CD4-positive, alpha-beta memory T cell (primary cell): Measurements from ENCODE around the gene PDIA5. TPM values are rescaled to one million over a fixed set of nuclear protein-coding genes. Genes with fewer than 3 reads are reported as not detected.

Experiments
- CTCF ChIA-PET: fragments of 350-600 bp; sonication (Branson Sonifier 250); formaldehyde crosslinking; loops from one replicate; lab custom pipeline; 2021; ENCODE audit warnings: inconsistent platforms; ENCODE audit not compliant: partially characterized antibody; lab: Charles Lee
- POLR2A ChIA-PET: fragments of 350-600 bp; sonication (Branson Sonifier 250); formaldehyde crosslinking; loops from one replicate; lab custom pipeline; 2021; ENCODE audit not compliant: partially characterized antibody; lab: Charles Lee
- DNase-seq, 5 donors: peaks; one replicate each; pipeline versions ENCODE4 v3.0.0 to v3.0.0-alpha.2; 2020 to 2022; ENCODE audit warnings: mixed read lengths in 1 of 5
- H3K27ac ChIP-seq: one replicate; pipeline ENCODE4 v1.7.0; 2013; ENCODE audit warnings: low read depth, low read length
- H3K27me3 ChIP-seq: 2 replicates; pipeline ENCODE4 v1.7.0; 2013; ENCODE audit warnings: mild to moderate bottlenecking, low read length, moderate library complexity; ENCODE audit not compliant: insufficient read depth
- H3K36me3 ChIP-seq: 2 replicates; pipeline ENCODE4 v1.7.0; 2013; ENCODE audit warnings: mild to moderate bottlenecking, low read length, moderate library complexity; ENCODE audit not compliant: insufficient read depth
- H3K4me1 ChIP-seq: 2 replicates; pipeline ENCODE4 v1.7.0; 2013; ENCODE audit warnings: mild to moderate bottlenecking, low read length, moderate library complexity; ENCODE audit not compliant: insufficient read depth
- H3K4me3 ChIP-seq, 2 donors: one replicate each; pipeline ENCODE4 v1.7.0; 2013; ENCODE audit warnings: low read length in 2 of 2, mild to moderate bottlenecking in 1 of 2
- H3K9me3 ChIP-seq, 2 donors: one replicate each; pipeline ENCODE4 v1.7.0; 2013; ENCODE audit warnings: low read length in 2 of 2, control low read depth in 1 of 2; ENCODE audit not compliant: control insufficient read depth in 1 of 2
- H3K27ac Mint-ChIP-seq, 7 donors: one replicate each; pipeline ENCODE4 v1.8.0; 2020 to 2021; ENCODE audit warnings: mixed read lengths in 7 of 7, mild to moderate bottlenecking in 6 of 7, inconsistent platforms in 3 of 7, moderate library complexity in 3 of 7
- H3K27me3 Mint-ChIP-seq, 2 donors: one replicate each; pipeline ENCODE4 v1.8.0; 2020 to 2021; ENCODE audit warnings: mixed read lengths in 2 of 2
- H3K36me3 Mint-ChIP-seq, 2 donors: one replicate each; pipeline ENCODE4 v1.8.0; 2020 to 2021; ENCODE audit warnings: mixed read lengths in 2 of 2, inconsistent platforms in 1 of 2, mild to moderate bottlenecking in 1 of 2
- H3K4me1 Mint-ChIP-seq, 4 donors: one replicate each; pipeline ENCODE4 v1.8.0; 2020 to 2021; ENCODE audit warnings: mixed read lengths in 4 of 4, mild to moderate bottlenecking in 1 of 4
- H3K4me3 Mint-ChIP-seq, 8 donors: one replicate each; pipeline ENCODE4 v1.8.0; 2020 to 2021; ENCODE audit warnings: mixed read lengths in 8 of 8, mild to moderate bottlenecking in 7 of 8, moderate library complexity in 6 of 8, inconsistent platforms in 3 of 8
- H3K9me3 Mint-ChIP-seq, 8 donors: one replicate each; pipeline ENCODE4 v1.8.0; 2020 to 2021; ENCODE audit warnings: mixed read lengths in 8 of 8, mild to moderate bottlenecking in 5 of 8, inconsistent platforms in 3 of 8, moderate library complexity in 1 of 8
- intact Hi-C: fragments of 100-400 bp; cut with micrococcal nuclease; formaldehyde crosslinking; loops from one replicate; pipeline ENCODE4 v1.15.1; 2023
- polyA plus RNA-seq, 2 donors: library from polyadenylated mRNA; unstranded; fragments of 300-500 nt; fragmentation: Illumina TruSeq; gene quantifications; one replicate each; pipeline ENCODE4 v1.2.3, GENCODE V29; 2021
- total RNA-seq, 2 experiments: library from RNA; stranded (reverse); gene quantifications; one replicate each; pipeline ENCODE4 v1.2.3, GENCODE V29; 2021

PDIA5 gene
- total and polyA plus RNA-seq, 4 experiments from 2014 or later = 3.0 to 7.0 (median 5.6) TPM

DNA sequence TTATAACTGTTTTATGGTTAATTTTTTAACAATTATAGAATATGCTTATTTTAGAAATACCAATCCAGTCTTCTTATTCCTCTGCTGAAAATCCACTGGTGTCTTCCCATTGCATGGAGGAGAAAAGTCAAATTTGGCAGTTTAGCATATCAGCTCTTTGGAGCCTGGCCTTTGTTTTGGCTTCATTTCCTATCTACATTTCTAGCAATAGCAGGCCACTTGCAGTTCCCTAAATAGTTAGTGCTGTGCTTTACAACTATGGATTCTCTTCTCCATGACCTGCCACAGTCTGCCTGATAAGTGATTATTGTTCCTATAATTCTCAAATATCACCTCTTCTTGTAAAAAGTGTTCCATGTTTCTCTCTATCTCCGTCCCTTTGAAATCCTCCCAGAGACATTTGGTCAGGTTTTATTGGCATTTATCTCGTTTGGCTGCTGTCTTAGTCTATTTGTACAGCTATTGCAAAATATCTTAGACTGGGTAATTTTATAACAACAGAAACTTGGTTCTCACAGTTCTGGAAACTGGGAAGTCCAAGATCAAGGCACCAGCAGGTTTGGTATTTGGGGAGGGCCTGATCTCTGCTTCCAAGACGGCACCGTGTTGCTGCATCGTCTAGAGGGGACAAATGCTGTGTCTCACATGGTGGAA, 126.8 kb downstream of the PDIA5 start:
- CTCF ChIA-PET = no interaction called here
- peaks cover 0 to 3% of the 10 kb centered on the region in 2 donors for H3K36me3 Mint-ChIP-seq
- peaks cover 0 to 8% (median 3%) of the 10 kb centered on the region in 8 donors for H3K9me3 Mint-ChIP-seq
- intact Hi-C loops = no loop called here
- no peaks in the 10 kb centered on the region for H3K4me1 Mint-ChIP-seq
- no peaks in the 10 kb centered on the region for H3K36me3 ChIP-seq
- no peak overlapping the region for H3K4me3 Mint-ChIP-seq
- H3K4me1 ChIP-seq = no peaks in the 10 kb centered on the region
- H3K4me3 ChIP-seq = no peak overlapping the region
- H3K9me3 ChIP-seq = no peaks in the 10 kb centered on the region
- no peak overlapping the region for H3K27ac Mint-ChIP-seq
- no peaks in the 10 kb centered on the region for H3K27me3 Mint-ChIP-seq
- no peak overlapping the region for H3K27ac ChIP-seq
- POLR2A ChIA-PET = no interaction called here
- H3K27me3 ChIP-seq = no peaks in the 10 kb centered on the region
- no peak for DNase-seq

DNA sequence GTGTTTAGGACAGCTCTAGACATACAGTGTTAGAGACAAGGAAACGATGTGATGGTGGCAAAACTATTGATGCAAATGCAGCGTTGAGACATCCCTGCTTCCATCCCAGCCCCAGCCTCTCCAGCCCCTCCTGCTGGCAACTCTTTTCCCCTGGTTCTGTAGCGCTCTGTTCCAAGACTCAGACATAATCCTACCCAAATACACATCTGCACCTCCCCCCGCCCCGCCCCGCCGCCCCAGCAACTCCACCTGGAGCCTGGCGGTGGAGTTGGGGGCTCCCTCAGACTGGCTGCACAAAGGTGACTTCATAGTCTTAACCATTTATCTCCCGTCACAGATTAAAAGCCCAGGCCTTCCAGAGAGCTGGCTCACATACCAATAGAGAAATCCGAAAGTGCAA, 127.7 kb downstream of the PDIA5 start:
- DNase-seq = no peak
- Histone ChIP-seq H3K4me3 (no peak overlapping the region), H3K9me3 (no peaks in the 10 kb centered on the region), H3K4me1 (no peaks in the 10 kb centered on the region), H3K27ac (no peak overlapping the region), H3K36me3 (no peaks in the 10 kb centered on the region), H3K27me3 (no peaks in the 10 kb centered on the region)
- Mint-ChIP-seq H3K4me3 (no peak overlapping the region), H3K27ac (no peak overlapping the region), H3K27me3 (peaks cover 0 to 4% of the 10 kb centered on the region in 2 donors), H3K4me1 (no peaks in the 10 kb centered on the region), H3K36me3 (peaks cover 0 to 7% of the 10 kb centered on the region in 2 donors), H3K9me3 (peaks cover 0 to 14% (median 3%) of the 10 kb centered on the region in 8 donors)
- ChIA-PET CTCF (no interaction called here), POLR2A (interaction anchor here (0.7 kb wide), 1 partner anchor 628 kb away, joined by 4 read pairs; no protein-coding TSS in a partner anchor)
- intact Hi-C loops = no loop called here

DNA sequence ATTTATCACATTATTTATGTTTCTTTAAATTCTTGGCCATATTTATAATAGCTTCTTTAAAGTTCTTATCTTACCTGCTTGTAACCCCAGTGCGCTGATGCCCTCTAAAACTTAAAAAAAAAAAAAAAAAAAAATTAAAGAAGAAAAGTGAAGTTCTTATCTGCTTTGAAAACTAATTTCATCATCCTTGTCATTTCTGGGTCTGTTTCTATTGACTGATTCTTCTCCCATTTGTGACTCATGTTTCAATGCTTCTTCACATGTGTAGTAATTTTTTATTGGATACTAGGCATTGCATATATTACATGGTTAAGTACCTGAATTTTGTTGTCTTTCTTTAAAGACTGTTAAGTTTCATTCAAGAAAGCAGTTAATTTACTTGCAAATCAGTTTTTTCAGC, 131.5 kb downstream of the PDIA5 start:
- Mint-ChIP-seq H3K36me3 (peaks cover 7 to 12% of the 10 kb centered on the region in 2 donors), H3K27me3 (peaks cover 0 to 4% of the 10 kb centered on the region in 2 donors), H3K4me1 (peaks cover 14 to 26% (median 21%) of the 10 kb centered on the region in 4 donors), H3K27ac (no peak overlapping the region), H3K9me3 (peaks cover 0 to 14% (median 6%) of the 10 kb centered on the region in 8 donors), H3K4me3 (no peak overlapping the region)
- Histone ChIP-seq H3K9me3 (no peaks in the 10 kb centered on the region), H3K27me3 (no peaks in the 10 kb centered on the region), H3K36me3 (no peaks in the 10 kb centered on the region), H3K4me3 (no peak overlapping the region), H3K27ac (no peak overlapping the region), H3K4me1 (peaks cover 19% of the 10 kb centered on the region)
- intact Hi-C loops = no loop called here
- no peak for DNase-seq
- POLR2A ChIA-PET = no interaction called here
- CTCF ChIA-PET = no interaction called here

DNA sequence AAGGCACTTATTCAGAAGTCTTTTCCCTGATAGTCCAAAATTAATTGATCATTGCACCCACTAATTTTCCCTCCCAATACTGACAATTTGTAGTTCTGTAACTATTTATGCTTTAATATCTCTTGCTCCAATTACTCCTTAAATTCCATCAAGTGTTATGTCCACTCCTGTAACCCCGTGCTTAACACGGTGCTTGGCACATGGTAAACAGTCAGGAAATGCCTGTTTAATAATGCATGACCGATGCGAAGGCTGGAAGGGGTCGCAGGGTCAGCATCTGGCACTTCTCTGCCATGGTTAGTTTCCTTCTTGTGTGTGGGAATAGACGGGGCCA, 134.4 kb downstream of the PDIA5 start:
- peaks cover 0 to 14% (median 6%) of the 10 kb centered on the region in 8 donors for H3K9me3 Mint-ChIP-seq
- no peaks in the 10 kb centered on the region for H3K36me3 ChIP-seq
- H3K4me1 Mint-ChIP-seq = peaks cover 21 to 38% (median 26%) of the 10 kb centered on the region in 4 donors
- H3K36me3 Mint-ChIP-seq = peaks cover 7 to 14% of the 10 kb centered on the region in 2 donors
- intact Hi-C loops = loop anchor here (1.0 to 10.0 kb wide), 9 partner anchors 384 to 1655 kb away; partner anchors contain the start of genes FAM162A, GOLGB1, HACD2 and HCLS1
- H3K27me3 ChIP-seq = no peaks in the 10 kb centered on the region
- peak overlapping the region; percentile 98 for H3K27ac ChIP-seq
- H3K4me3 Mint-ChIP-seq = peak overlapping the region; percentile 88 to 98 (median 90)
- H3K9me3 ChIP-seq = no peaks in the 10 kb centered on the region
- H3K27ac Mint-ChIP-seq = peak overlapping the region; percentile 92 to 99 (median 98)
- peaks cover 0 to 4% of the 10 kb centered on the region in 2 donors for H3K27me3 Mint-ChIP-seq
- DNase-seq = no peak
- ChIA-PET POLR2A (interaction anchor here (0.6 to 1.6 kb wide), 11 partner anchors 9 to 1655 kb away, joined by 3 to 13 read pairs (median 4); partner anchors contain the start of genes DTX3L, FAM162A, HSPBAP1 and MIX23), CTCF (no interaction called here)
- peaks cover 20% of the 10 kb centered on the region for H3K4me1 ChIP-seq
- peak overlapping the region; percentile 76 to 91 for H3K4me3 ChIP-seq

DNA sequence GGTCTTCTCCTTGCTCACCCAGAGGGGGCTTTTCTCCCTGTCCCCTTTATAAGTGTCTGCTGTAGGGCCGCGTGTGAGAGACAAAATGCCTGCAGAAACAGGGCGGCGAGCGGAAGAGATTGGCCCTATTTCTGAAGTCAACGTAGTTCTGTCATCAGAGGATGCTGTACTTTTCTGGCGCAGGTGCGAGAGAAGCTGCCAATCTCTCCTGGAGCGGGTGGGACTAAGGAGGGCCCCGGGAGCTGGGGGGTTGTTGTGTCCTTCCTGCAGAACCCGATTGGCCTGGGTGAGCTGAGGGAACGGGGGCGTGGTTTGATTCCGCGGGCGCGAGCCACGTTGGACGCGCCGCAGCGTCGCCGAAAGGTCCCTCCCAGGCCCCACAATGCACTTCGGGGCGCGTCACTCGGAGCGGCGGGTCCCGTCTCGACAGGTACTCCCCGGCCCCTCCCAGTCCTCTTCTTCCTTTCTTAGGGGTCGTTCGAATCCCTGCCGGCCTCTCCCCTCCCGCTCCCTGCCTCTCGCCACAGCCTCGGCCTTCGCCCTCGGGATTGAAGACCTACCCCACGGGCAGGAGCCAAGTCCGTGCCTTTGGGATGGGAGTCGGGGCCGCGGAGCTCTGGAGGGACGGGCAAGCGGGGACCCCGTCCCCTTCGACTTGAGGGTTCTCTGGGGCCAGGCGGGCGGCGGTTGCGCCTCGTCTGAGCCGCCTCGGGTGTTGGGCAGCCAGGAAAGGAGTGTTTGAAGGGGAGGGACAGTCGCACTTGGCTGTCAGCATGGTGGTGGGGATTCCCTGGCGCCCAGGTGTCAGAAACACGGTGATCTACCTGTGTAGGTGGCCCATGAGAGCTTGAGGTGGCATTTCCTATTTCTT, 135.0 kb downstream of the PDIA5 start, which contains the start of gene SEC22A:
TSS of gene SEC22A (plus strand) at position 387 of the 871 bp plus-strand sequence. CDS start 7,275 bp downstream, outside the sequence.
- Histone ChIP-seq H3K36me3 (no peaks in the 10 kb centered on the region), H3K27ac (peak within 1 kb of the TSS; percentile 98), H3K27me3 (no peaks in the 10 kb centered on the region), H3K9me3 (no peaks in the 10 kb centered on the region), H3K4me1 (peaks cover 20% of the 10 kb centered on the region), H3K4me3 (peak within 1 kb of the TSS; percentile 82 to 91)
- H3K4me3 Mint-ChIP-seq = peak within 1 kb of the TSS; percentile 88 to 98 (median 90)
- H3K27ac Mint-ChIP-seq = peak within 1 kb of the TSS; percentile 92 to 99 (median 98)
- peak; percentile 95 to 98 (median 98) for DNase-seq
- H3K9me3 Mint-ChIP-seq = peaks cover 0 to 14% (median 6%) of the 10 kb centered on the region in 8 donors
- H3K36me3 Mint-ChIP-seq = peaks cover 7 to 14% of the 10 kb centered on the region in 2 donors
- intact Hi-C loops = loop anchor here (1.0 to 10.0 kb wide), 9 partner anchors 384 to 1655 kb away; partner anchors contain the start of genes FAM162A, GOLGB1, HACD2 and HCLS1
- peaks cover 21 to 38% (median 28%) of the 10 kb centered on the region in 4 donors for H3K4me1 Mint-ChIP-seq
- ChIA-PET POLR2A (interaction anchor here (0.6 to 1.6 kb wide), 12 partner anchors 9 to 1656 kb away, joined by 3 to 13 read pairs (median 4); partner anchors contain the start of genes DTX3L, FAM162A, HSPBAP1 and MIX23), CTCF (interaction anchor here (0.7 to 0.9 kb wide), 2 partner anchors 174 to 384 kb away, joined by 3 read pairs; partner anchors contain the start of gene SEMA5B)
- H3K27me3 Mint-ChIP-seq = peaks cover 0 to 4% of the 10 kb centered on the region in 2 donors

DNA sequence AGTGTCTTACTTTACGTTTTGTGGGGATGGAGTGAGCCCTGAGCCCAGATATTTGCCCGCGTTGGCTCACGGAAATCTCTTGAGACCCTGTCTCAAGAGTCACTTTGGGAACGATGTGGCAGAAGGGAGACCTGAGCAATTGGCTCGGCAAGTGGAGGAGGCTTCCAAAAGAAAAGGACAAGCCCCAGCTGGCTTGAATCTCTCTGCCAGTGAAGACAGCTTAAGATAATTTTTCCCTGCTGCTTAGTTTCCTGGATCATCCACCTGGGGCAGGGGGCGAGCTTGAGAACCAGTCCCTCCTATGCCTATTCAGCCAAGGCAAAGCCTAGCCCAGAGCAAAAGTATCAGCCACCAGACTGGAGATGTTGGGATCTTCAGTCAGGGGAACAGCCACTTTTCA, 135.6 kb downstream of the PDIA5 start:
- Histone ChIP-seq H3K27me3 (no peaks in the 10 kb centered on the region), H3K36me3 (no peaks in the 10 kb centered on the region), H3K4me1 (peaks cover 20% of the 10 kb centered on the region), H3K4me3 (peak overlapping the region; percentile 82 to 91), H3K9me3 (no peaks in the 10 kb centered on the region), H3K27ac (peak overlapping the region; percentile 98)
- peak overlapping the region; percentile 92 to 99 (median 98) for H3K27ac Mint-ChIP-seq
- peaks cover 0 to 4% of the 10 kb centered on the region in 2 donors for H3K27me3 Mint-ChIP-seq
- H3K4me3 Mint-ChIP-seq = peak overlapping the region; percentile 88 to 98 (median 90)
- peaks cover 21 to 41% (median 31%) of the 10 kb centered on the region in 4 donors for H3K4me1 Mint-ChIP-seq
- peaks cover 7 to 16% of the 10 kb centered on the region in 2 donors for H3K36me3 Mint-ChIP-seq
- intact Hi-C loops = loop anchor here (10.0 kb wide), 1 partner anchor 688 kb away; the partner anchor contains the start of gene KPNA1
- ChIA-PET CTCF (interaction anchor here (0.9 kb wide), 1 partner anchor 383 kb away, joined by 3 read pairs; no protein-coding TSS in a partner anchor), POLR2A (interaction anchor here (1.1 to 1.6 kb wide), 6 partner anchors 8 to 819 kb away, joined by 3 to 13 read pairs (median 8); partner anchors contain the start of genes FAM162A, HSPBAP1, MIX23 and WDR5B)
- DNase-seq = no peak
- peaks cover 0 to 14% (median 4%) of the 10 kb centered on the region in 8 donors for H3K9me3 Mint-ChIP-seq
